ENCODE results near the gene ERICH6B.

GRCh38 chr13:45621950-45622349 lies 6.4 kb upstream of the ERICH6B start:
- TF ChIP-seq CSRNP3 (CRISPR knock-in tag; IDR thresholded peaks at IDR 0.05): no peak
- no peak for TF ChIP-seq ZFP30 (CRISPR knock-in tag; IDR thresholded peaks at IDR 0.05)

Measured in SK-N-SH treated with all-trans-retinoic acid at 6 μM for 48 hours (cell line).